NCI-H226 (cell line): ENCODE data around the gene TMEM74B.

Source experiments
- DNase-seq: peaks from one replicate; pipeline ENCODE4 v3.0.0-alpha.2; 2015

Gene TMEM74B

DNA sequence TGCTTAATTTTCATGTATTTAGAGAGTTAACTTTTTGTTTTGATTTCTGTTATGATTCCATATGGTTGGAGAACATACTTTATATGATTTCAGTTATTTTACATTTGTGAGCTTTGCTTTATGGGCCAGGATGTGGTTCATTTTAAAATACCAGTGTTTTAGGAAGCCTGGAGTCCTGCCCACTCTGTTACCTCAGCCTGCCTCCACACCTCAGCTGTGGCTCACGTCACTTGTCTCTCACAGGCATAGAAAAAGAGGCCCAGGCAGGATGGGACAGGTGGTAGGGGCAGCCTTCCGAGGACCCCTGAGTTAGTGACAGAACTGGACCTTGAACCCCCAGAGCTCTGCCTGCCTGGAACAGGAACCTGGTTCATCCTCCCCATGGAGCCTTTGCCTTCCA, 50.4 kb downstream of the TMEM74B start:
- no peak for DNase-seq

- no peak for DNase-seq
These were observed 53.4 kb downstream of the TMEM74B start for GRCh38 chr20:1131354-1131753.

GRCh38 chr20:1130847-1131246, 53.9 kb downstream of the TMEM74B start:
- no peak for DNase-seq
